HFF-Myc (cell line): Measurements from ENCODE around the gene POLR2L.
A peak's percentile ranks its signal among the peaks of the same experiment; 100 is the strongest.

Experiments used
- DNase-seq: peaks from one replicate; pipeline ENCODE4 v3.0.0-alpha.2; 2011; ENCODE audit warnings: low read depth; ENCODE audit errors: extremely low read depth
- H3K4me3 ChIP-seq: replicated peaks from 2 replicates; pipeline ENCODE4 v1.5.1; 2011; ENCODE audit warnings: low read depth, mild to moderate bottlenecking, control low read depth, low read length
- TF ChIP-seq, protein P1 (sequence below): IDR thresholded peaks from 2 replicates; pipeline ENCODE4 v1.5.1; 2012; ENCODE audit warnings: mild to moderate bottlenecking, low read depth, low read length, control low read depth; ENCODE audit errors: missing control alignments

Gene POLR2L

DNA sequence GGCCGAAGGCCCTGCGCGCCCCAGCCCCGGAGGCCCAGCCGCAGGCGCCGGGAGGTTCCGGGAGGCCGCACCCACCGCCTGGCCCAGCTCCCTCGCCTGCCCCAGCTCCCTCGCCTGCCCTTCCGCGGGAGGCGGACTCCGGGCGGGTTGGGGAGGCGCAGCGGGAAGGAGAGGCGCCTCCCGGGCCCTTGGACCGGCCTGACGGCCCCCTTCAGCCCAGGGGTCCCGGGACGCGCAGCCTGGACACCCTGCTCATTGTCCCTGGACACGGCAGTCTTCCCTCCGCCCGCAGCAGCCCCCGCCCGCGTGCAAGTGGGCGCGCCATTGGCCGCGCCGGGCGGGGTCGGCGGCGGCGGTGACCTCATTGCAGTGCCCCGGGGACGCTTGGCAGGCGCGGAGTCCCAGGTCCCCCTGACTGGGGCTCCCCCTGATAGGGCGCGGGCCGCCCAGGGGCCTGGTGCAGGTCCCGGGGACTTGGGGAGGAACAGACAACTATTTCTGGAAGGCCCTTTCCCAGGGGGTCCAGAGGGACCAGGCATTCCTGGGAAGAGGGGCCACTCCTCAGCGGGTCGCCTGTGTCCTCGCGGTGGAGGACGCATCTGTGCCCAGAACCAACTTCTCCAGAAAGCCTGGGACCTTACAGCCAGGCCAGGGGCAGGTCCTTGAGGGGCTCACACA lies 9.1 kb downstream of the POLR2L start:
- H3K4me3 ChIP-seq, result peak overlapping the region; percentile 72
- TF ChIP-seq, protein P1, sequence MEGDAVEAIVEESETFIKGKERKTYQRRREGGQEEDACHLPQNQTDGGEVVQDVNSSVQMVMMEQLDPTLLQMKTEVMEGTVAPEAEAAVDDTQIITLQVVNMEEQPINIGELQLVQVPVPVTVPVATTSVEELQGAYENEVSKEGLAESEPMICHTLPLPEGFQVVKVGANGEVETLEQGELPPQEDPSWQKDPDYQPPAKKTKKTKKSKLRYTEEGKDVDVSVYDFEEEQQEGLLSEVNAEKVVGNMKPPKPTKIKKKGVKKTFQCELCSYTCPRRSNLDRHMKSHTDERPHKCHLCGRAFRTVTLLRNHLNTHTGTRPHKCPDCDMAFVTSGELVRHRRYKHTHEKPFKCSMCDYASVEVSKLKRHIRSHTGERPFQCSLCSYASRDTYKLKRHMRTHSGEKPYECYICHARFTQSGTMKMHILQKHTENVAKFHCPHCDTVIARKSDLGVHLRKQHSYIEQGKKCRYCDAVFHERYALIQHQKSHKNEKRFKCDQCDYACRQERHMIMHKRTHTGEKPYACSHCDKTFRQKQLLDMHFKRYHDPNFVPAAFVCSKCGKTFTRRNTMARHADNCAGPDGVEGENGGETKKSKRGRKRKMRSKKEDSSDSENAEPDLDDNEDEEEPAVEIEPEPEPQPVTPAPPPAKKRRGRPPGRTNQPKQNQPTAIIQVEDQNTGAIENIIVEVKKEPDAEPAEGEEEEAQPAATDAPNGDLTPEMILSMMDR, result no peak
- no peak for DNase-seq

- TF ChIP-seq, protein P1, result no peak
- no peak for DNase-seq
- H3K4me3 ChIP-seq, result peak within 1 kb of the TSS; percentile 72
Observed at GRCh38 chr11:832529-833113, 9.7 kb downstream of the POLR2L start, which contains the start of gene CD151. Gene CD151, plus strand, starts transcription at chr11:832952. Its CDS starts 3,118 bp downstream, at chr11:836070.

DNA sequence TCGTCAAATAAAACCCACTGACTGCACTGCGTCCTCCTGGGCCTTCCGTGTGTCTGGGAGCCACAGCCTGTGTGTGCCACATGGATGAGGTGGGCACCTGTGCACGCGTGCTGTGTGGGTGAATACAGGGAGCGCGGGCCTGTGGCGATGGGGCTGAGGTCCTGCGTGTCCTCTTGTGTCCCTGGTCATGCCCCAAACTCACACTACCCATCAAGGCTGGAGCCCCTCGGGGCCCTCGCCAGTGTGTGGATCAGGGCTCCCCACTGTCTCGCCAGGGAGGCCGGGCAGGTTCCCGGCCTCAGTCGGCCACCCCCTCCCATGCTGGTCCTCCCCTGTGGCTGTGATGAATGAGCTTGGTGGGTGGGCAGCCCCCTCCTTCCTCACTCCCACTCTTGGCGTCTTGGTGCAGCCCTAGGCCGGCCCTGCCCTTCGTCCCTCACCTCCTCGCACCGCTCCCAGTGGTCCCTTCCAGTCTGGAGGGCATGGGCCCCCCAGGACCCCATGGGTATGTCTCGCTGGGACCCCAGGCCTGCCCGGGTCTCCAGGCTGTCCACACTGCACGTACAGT lies 10.3 kb downstream of the POLR2L start:
- DNase-seq, result no peak
- peak overlapping the region; percentile 43 for H3K4me3 ChIP-seq
- TF ChIP-seq, protein P1, result no peak

DNA sequence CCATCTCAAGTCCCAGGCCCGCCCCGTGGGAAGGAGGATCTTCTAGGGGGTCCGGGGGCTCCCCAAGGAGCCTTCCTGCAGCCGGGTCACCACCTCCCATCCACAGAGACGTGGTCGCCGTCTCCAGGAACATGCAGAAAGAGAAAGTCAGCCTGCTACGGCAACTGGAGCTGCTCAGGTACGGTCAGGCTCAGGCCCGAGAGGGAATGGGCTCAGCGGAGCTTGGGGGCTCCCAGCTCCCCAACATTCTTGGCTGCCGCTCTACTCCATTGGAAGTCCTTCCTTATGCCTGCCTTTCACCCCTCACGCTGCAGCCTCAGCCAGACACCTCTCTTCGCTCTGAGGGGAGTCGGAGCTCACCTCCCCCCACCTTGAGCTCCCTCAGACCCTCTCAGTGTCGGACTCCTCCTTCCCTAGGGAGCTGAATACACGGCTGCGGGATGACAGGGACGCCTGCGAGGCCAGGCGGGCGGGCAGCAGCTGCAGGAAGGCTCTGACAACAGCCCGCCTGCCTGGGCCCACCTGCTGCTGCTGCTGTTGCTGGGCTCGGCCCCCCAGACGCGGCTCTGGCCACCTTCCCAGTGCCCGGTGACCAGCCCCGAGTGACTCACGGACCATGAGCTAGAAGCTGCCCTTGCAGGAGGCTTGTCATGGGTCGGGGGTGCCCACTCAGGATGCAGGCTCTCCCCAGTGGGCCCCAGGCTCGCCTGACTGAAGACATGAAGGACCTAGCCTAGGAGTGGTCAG lies 11.0 kb downstream of the POLR2L start:
- TF ChIP-seq, protein P1, result no peak
- H3K4me3 ChIP-seq, result no peak overlapping the region
- no peak for DNase-seq

DNA sequence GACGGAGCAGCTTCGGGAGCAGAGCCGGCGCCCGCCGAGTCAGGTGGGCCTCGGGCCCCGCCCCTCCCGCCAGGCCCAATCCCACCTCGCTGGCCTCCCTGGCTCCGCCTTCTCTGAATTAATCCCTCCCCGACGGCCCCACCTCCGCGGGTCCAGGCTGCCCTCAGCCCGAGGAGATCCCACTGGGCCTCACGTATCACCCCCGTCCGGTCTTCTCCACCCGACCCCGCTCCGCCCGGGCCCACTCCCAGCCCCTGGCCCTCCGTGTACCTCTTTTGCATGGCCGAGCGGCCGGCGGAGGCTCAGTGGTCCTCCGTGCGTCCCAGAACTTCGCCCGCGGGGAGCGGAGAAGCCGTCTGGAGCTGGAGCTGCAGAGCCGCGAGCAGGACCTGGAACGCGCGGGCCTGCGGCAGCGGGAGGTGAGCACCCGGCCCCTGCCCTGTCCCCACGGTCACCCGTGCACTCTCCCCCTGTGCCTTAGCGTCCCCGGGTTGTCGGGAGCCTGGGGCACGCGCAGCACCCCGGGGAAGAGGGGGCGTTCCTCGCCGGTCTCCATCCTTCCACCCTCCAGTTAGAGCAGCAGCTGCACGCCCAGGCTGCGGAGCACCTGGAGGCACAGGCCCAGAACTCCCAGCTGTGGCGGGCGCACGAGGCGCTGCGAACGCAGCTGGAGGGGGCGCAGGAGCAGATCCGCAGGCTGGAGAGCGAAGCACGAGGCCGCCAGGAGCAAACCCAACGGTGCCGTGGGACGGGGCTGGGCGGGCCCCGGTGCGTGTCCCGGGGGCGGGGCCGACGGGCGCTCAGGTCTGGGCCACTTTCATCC lies 11.8 kb downstream of the POLR2L start:
- TF ChIP-seq, protein P1, result no peak
- no peak for DNase-seq
- H3K4me3 ChIP-seq, result peak overlapping the region; percentile 28

GRCh38 chr11:829847-830294 lies 12.5 kb downstream of the POLR2L start:
- peak overlapping the region; percentile 19 for H3K4me3 ChIP-seq
- no peak for DNase-seq

More at GRCh38 chr11:829847-830294, 12.5 kb downstream of the POLR2L start:
- TF ChIP-seq, protein P1, result no peak
